LHCN-M2 (cell line): ENCODE results near the gene SERPINA4. TPM values are rescaled to one million over a fixed set of nuclear protein-coding genes. Genes with fewer than 3 reads are reported as not detected.

Experiments used
- DNase-seq: peaks from one replicate; pipeline ENCODE4 v3.0.0-alpha.2; 2012; ENCODE audit warnings: low read depth
- polyA plus RNA-seq: library from polyadenylated mRNA; unstranded; fragments of >200 nt; gene quantifications from one replicate; pipeline ENCODE4 v1.2.1, GENCODE V29; 2012; ENCODE audit warnings: missing spikeins
- total RNA-seq: library from RNA; depleted of rRNA; stranded (reverse); fragments of >200 nt; gene quantifications from 2 replicates; pipeline ENCODE4 v1.2.3, GENCODE V29; 2014; rRNA removed

SERPINA4 gene
- total RNA-seq: not detected in 2 replicates
- not detected for polyA plus RNA-seq

GRCh38 chr14:94560751-94561655 is at the start of gene SERPINA4:
SERPINA4 (plus strand) TSS chr14:94561442; CDS start chr14:94563483, 2,041 bp downstream.
- no peak for DNase-seq

- no peak for DNase-seq
Measured at GRCh38 chr14:94514351-94514750, 46.9 kb upstream of the SERPINA4 start.

GRCh38 chr14:94515426-94515825 is 45.8 kb upstream of the SERPINA4 start:
- no peak for DNase-seq

GRCh38 chr14:94515856-94516255 is 45.4 kb upstream of the SERPINA4 start:
- DNase-seq: no peak

GRCh38 chr14:94517248-94517640 is 44.0 kb upstream of the SERPINA4 start:
- DNase-seq: no peak

- no peak for DNase-seq
Measured at GRCh38 chr14:94517641-94518257, 43.5 kb upstream of the SERPINA4 start.

GRCh38 chr14:94521375-94522114 is 39.7 kb upstream of the SERPINA4 start:
- no peak for DNase-seq

GRCh38 chr14:94522115-94522724 is 39.0 kb upstream of the SERPINA4 start:
- DNase-seq: no peak

GRCh38 chr14:94523265-94523664 is 38.0 kb upstream of the SERPINA4 start:
- no peak for DNase-seq

- DNase-seq: no peak
Measured at GRCh38 chr14:94524093-94524492, 37.1 kb upstream of the SERPINA4 start.

- no peak for DNase-seq
Measured at GRCh38 chr14:94531187-94531586, 30.1 kb upstream of the SERPINA4 start.

- peak; percentile 19 for DNase-seq
Measured at GRCh38 chr14:94532447-94532846, 28.8 kb upstream of the SERPINA4 start.

- DNase-seq: no peak
Measured at GRCh38 chr14:94535506-94535905, 25.7 kb upstream of the SERPINA4 start.

GRCh38 chr14:94536836-94537235 is 24.4 kb upstream of the SERPINA4 start:
- DNase-seq: no peak

- DNase-seq: no peak
Measured at GRCh38 chr14:94538070-94538740, 23.0 kb upstream of the SERPINA4 start.

GRCh38 chr14:94539181-94539580 is 22.1 kb upstream of the SERPINA4 start:
- DNase-seq: no peak

- DNase-seq: peak; percentile 53
Measured at GRCh38 chr14:94540031-94540794, 21.0 kb upstream of the SERPINA4 start.

- DNase-seq: no peak
Measured at GRCh38 chr14:94541234-94541975, 19.8 kb upstream of the SERPINA4 start.

GRCh38 chr14:94542111-94542810 is 19.0 kb upstream of the SERPINA4 start:
- DNase-seq: no peak
